GM12878 (cell line): ENCODE measurements around the gene GALNT9. TPM values are rescaled to one million over a fixed set of nuclear protein-coding genes. Genes with fewer than 3 reads are reported as not detected.

Experiments used
- CHD4 ChIP-seq: fragments of 200-600 bp; sonication (generic); IDR thresholded peaks from 2 replicates; pipeline ENCODE4 v1.6.1; 2016; ENCODE audit warnings: mild to moderate bottlenecking
- ELK1 ChIP-seq: IDR thresholded peaks from 2 replicates; pipeline ENCODE4 v1.6.1; 2012; ENCODE audit warnings: low read depth, low read length, improper control_type of control experiment
- EP300 ChIP-seq, 2 experiments: fragments of 150-350 bp in 1 of 2; IDR thresholded peaks; 2 replicates each; pipeline ENCODE4 v1.6.1; 2011 to 2012; ENCODE audit warnings: low read depth in 2 of 2, low read length in 2 of 2, borderline replicate concordance in 1 of 2, improper control_type of control experiment in 1 of 2, inconsistent platforms in 1 of 2; ENCODE audit not compliant: control insufficient read depth in 1 of 2
- FOXK2 ChIP-seq: fragments of 450-650 bp; IDR thresholded peaks from 2 replicates; pipeline ENCODE4 v1.6.1; 2017; ENCODE audit warnings: mild to moderate bottlenecking, moderate library complexity
- RAD21 ChIP-seq: IDR thresholded peaks from 2 replicates; pipeline ENCODE4 v1.6.1; 2011; ENCODE audit warnings: mild to moderate bottlenecking, low read depth, low read length, moderate library complexity; ENCODE audit not compliant: insufficient read depth
- RBBP5 ChIP-seq: fragments of 200-600 bp; sonication (generic); conservative IDR thresholded peaks from 2 replicates; pipeline ENCODE4 v1.6.1; 2016
- SUPT20H ChIP-seq: IDR thresholded peaks from 2 replicates; pipeline ENCODE4 v1.6.1; 2011; ENCODE audit warnings: low read depth, mild to moderate bottlenecking, low read length, moderate library complexity, borderline replicate concordance; ENCODE audit not compliant: control insufficient read depth
- ZNF217 ChIP-seq: fragments of 450-650 bp; IDR thresholded peaks from 2 replicates; pipeline ENCODE4 v1.6.1; 2017; ENCODE audit warnings: antibody characterized with exemption, mild to moderate bottlenecking
- ZZZ3 ChIP-seq: IDR thresholded peaks from 2 replicates; pipeline ENCODE4 v1.6.1; 2011; ENCODE audit warnings: low read depth; ENCODE audit not compliant: control insufficient read depth, insufficient read length
- polyA plus RNA-seq, 11 experiments: library from polyadenylated mRNA; depleted of rRNA in 4 of 11; unstranded in 6 of 11; stranded (reverse) in 5 of 11; fragments of >200 nt; fragmentation: Nextera tagmentation in 4 of 11; fragmentation: Illumina TruSeq in 1 of 11; extraction: Ambion mirVana in 4 of 11; extraction: Trizol in 1 of 11; gene quantifications; 1 replicate in 1 of 11; 2 replicates in 10 of 11; pipeline versions ENCODE4 v1.2.1 to v1.2.3, GENCODE V29; 2011 to 2016; ENCODE audit warnings: inconsistent platforms in 2 of 11, missing spikeins in 2 of 11, low read depth in 1 of 11
- total RNA-seq, 4 experiments: library from RNA; depleted of rRNA in 3 of 4; stranded (reverse); fragments of >200 nt in 3 of 4; fragmentation: Illumina TruSeq in 1 of 4; extraction: Trizol in 1 of 4; gene quantifications; 2 replicates each; pipeline versions ENCODE4 v1.2.1 to v1.2.3, GENCODE V29; 2013 to 2021
- TF ChIP-seq, protein P1 (sequence below): IDR thresholded peaks from 2 replicates; pipeline ENCODE4 v1.6.1; 2012; ENCODE audit warnings: low read depth, low read length, improper control_type of control experiment

GALNT9 gene
- total and polyA plus RNA-seq, 10 of the 15 experiments (the other 5 are each of a cell fraction or from before 2014, with no cell fraction given), result 0.04 TPM; not detected in 9

DNA sequence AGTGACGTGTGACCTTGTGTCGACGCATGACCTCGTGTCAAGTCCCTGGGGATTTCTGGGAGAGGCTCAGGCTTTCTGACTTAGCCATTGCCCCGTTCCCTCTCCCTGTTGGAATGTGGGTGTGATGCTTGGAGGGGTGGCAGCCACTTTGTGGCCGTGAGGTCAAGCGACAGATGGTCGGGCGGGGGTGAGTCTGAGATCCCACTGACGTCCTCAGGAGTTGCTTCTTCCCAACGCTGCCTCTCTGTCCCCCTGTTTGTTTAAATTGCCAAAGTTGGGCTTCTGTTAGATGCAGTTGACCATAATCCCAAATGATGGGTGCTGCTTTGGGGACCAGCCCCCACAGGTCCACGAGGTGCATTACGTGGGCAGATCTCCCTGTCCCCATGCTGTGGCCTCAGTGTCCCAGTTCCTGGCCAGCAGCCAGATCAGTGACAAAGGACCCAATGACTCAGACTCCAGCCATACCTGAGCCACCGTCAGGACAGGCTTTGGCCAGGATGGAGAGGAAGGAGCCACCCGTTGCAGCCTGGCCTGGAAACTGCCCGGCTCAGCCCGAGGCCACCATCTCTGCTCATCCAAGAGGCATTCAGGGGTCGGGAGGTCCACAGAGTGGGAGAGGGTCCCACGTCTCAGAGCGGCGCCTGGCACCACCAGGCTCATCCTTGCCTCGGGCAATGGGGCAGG, 34.4 kb upstream of the GALNT9 start (continued):
- no peak for TF ChIP-seq ELK1
- TF ChIP-seq RAD21, result no peak
- no peak for TF ChIP-seq CHD4
- no peak for TF ChIP-seq EP300 (IDR thresholded peaks at IDR 0.05; ENCODE audit: borderline replicate concordance in 1 of 2, control insufficient read depth in 1 of 2, low read depth in 2 of 2, low read length in 2 of 2)
- TF ChIP-seq, protein P1, sequence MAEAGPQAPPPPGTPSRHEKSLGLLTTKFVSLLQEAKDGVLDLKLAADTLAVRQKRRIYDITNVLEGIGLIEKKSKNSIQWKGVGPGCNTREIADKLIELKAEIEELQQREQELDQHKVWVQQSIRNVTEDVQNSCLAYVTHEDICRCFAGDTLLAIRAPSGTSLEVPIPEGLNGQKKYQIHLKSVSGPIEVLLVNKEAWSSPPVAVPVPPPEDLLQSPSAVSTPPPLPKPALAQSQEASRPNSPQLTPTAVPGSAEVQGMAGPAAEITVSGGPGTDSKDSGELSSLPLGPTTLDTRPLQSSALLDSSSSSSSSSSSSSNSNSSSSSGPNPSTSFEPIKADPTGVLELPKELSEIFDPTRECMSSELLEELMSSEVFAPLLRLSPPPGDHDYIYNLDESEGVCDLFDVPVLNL, result no peak
- TF ChIP-seq ZNF217, result no peak
- no peak for TF ChIP-seq FOXK2
- no peak for TF ChIP-seq ZZZ3
- TF ChIP-seq SUPT20H, result no peak
- no peak for TF ChIP-seq RBBP5
- TF ChIP-seq, all 136 proteins: peak for 0
